IMR-90 (cell line): ENCODE results near the gene EIF4ENIF1. TPM values are rescaled to one million over a fixed set of nuclear protein-coding genes. Genes with fewer than 3 reads are reported as not detected.

ENCODE experiments used
- ATAC-seq: fragments of 200-7000 bp; cut with Tn5 transposase; 2 replicates; pipeline ENCODE4 v1.9.1; 2020; ENCODE audit warnings: low read depth, mild to moderate bottlenecking, moderate library complexity
- BruUV-seq: library from RNA; stranded (reverse); fragments of 400-500 nt; replicated peaks from 2 replicates; lab custom pipeline; 2021; lab: Mats Ljungman, UMichigan
- CTCF ChIA-PET: fragments of 300-600 bp; formaldehyde crosslinking; extraction: SDS; loops from one replicate; lab custom pipeline; 2021; ENCODE audit warnings: antibody characterized with exemption; lab: Yijun Ruan, JAX
- POLR2A ChIA-PET: fragments of 300-600 bp; sonication (Branson Sonifier 250); formaldehyde crosslinking; loops from one replicate; lab custom pipeline; 2022; ENCODE audit warnings: antibody characterized with exemption; ENCODE audit not compliant: unreplicated experiment; lab: Charles Lee
- DNase-seq: peaks from one replicate; pipeline ENCODE4 v3.0.0; 2013
- H2AFZ ChIP-seq: replicated peaks from 2 replicates; pipeline ENCODE3; 2013; ENCODE audit warnings: low read length, mild to moderate bottlenecking; ENCODE audit not compliant: poor library complexity
- H2AK5ac ChIP-seq: 2 replicates; pipeline ENCODE4 v1.6.1; 2013; ENCODE audit warnings: low read depth, low read length, inconsistent platforms
- H2AK9ac ChIP-seq: replicated peaks from 2 replicates; pipeline ENCODE3; 2013; ENCODE audit warnings: mild to moderate bottlenecking, low read depth, low read length, moderate library complexity; ENCODE audit not compliant: poor library complexity
- H2BK120ac ChIP-seq: 2 replicates; pipeline ENCODE4 v1.6.1; 2013; ENCODE audit warnings: low read depth, low read length, inconsistent platforms
- H2BK15ac ChIP-seq: 3 replicates; pipeline ENCODE4 v1.6.1; 2013; ENCODE audit warnings: low read depth, low read length, inconsistent platforms
- H2BK20ac ChIP-seq: 2 replicates; pipeline ENCODE4 v1.6.1; 2013; ENCODE audit warnings: low read depth, mild to moderate bottlenecking, inconsistent platforms, low read length, moderate library complexity
- H2BK5ac ChIP-seq: 2 replicates; pipeline ENCODE4 v1.6.1; 2013; ENCODE audit warnings: mild to moderate bottlenecking, low read depth, low read length, inconsistent platforms; ENCODE audit not compliant: poor library complexity, severe bottlenecking
- H3K14ac ChIP-seq: replicated peaks from 2 replicates; pipeline ENCODE4 v1.6.1; 2013; ENCODE audit warnings: low read depth, low read length, inconsistent platforms
- H3K18ac ChIP-seq: 2 replicates; pipeline ENCODE4 v1.6.1; 2013; ENCODE audit warnings: low read depth, low read length, control low read depth
- H3K23ac ChIP-seq: 2 replicates; pipeline ENCODE4 v1.6.1; 2013; ENCODE audit warnings: low read depth, low read length, inconsistent platforms
- H3K27ac ChIP-seq: 2 replicates; pipeline ENCODE4 v1.5.1; 2013; ENCODE audit warnings: mild to moderate bottlenecking, control low read depth, low read length; ENCODE audit not compliant: insufficient read depth
- H3K27me3 ChIP-seq: 2 replicates; pipeline ENCODE4 v1.6.1; 2013; ENCODE audit warnings: low read length; ENCODE audit not compliant: control insufficient read depth, insufficient read depth
- H3K36me3 ChIP-seq: 2 replicates; pipeline ENCODE4 v1.6.1; 2013; ENCODE audit warnings: low read length, mixed read lengths; ENCODE audit not compliant: control insufficient read depth, insufficient read depth
- H3K4ac ChIP-seq: 2 replicates; pipeline ENCODE4 v1.6.1; 2013; ENCODE audit warnings: low read depth, low read length, inconsistent platforms
- H3K4me1 ChIP-seq: 2 replicates; pipeline ENCODE4 v1.6.1; 2013; ENCODE audit warnings: low read length, mixed read lengths; ENCODE audit not compliant: control insufficient read depth, insufficient read depth
- H3K4me2 ChIP-seq: 2 replicates; pipeline ENCODE4 v1.6.1; 2013; ENCODE audit warnings: low read depth, mild to moderate bottlenecking, control low read depth, low read length, moderate library complexity
- H3K4me3 ChIP-seq: 2 replicates; pipeline ENCODE4 v1.5.1; 2013; ENCODE audit warnings: low read depth, mild to moderate bottlenecking, control low read depth, low read length, moderate library complexity; ENCODE audit not compliant: insufficient read depth
- H3K56ac ChIP-seq: 2 replicates; pipeline ENCODE4 v1.6.1; 2013; ENCODE audit warnings: low read length, inconsistent platforms; ENCODE audit not compliant: insufficient read depth; ENCODE audit errors: extremely low read depth
- H3K79me1 ChIP-seq, 2 experiments: 2 replicates each; pipeline ENCODE4 v1.6.1; 2013; ENCODE audit warnings: low read length in 2 of 2, inconsistent platforms in 1 of 2, low read depth in 1 of 2
- H3K9ac ChIP-seq: 2 replicates; pipeline ENCODE4 v1.6.1; 2013; ENCODE audit warnings: low read depth, low read length, control low read depth
- H3K9me1 ChIP-seq: 2 replicates; pipeline ENCODE4 v1.6.1; 2013; ENCODE audit warnings: low read length, inconsistent platforms; ENCODE audit not compliant: insufficient read depth
- H3K9me3 ChIP-seq: 2 replicates; pipeline ENCODE4 v1.6.1; 2013; ENCODE audit warnings: low read length; ENCODE audit not compliant: control insufficient read depth, insufficient read depth
- H4K20me1 ChIP-seq: 2 replicates; pipeline ENCODE4 v1.6.1; 2013; ENCODE audit warnings: low read length, inconsistent platforms; ENCODE audit not compliant: insufficient read depth
- H4K5ac ChIP-seq: 2 replicates; pipeline ENCODE4 v1.6.1; 2013; ENCODE audit warnings: mild to moderate bottlenecking, low read depth, low read length, control low read depth
- H4K8ac ChIP-seq, 2 experiments: 2 replicates each; pipeline ENCODE4 v1.6.1; 2013; ENCODE audit warnings: low read depth in 2 of 2, low read length in 2 of 2, control low read depth in 1 of 2, inconsistent platforms in 1 of 2
- H4K91ac ChIP-seq: 2 replicates; pipeline ENCODE4 v1.6.1; 2013; ENCODE audit warnings: low read depth, low read length, inconsistent platforms; ENCODE audit not compliant: insufficient read depth
- CEBPB ChIP-seq: IDR thresholded peaks from 2 replicates; pipeline ENCODE4 v1.6.1; 2012; ENCODE audit warnings: low read depth, low read length, improper control_type of control experiment
- CHD1 ChIP-seq: IDR thresholded peaks from 2 replicates; pipeline ENCODE4 v1.6.1; 2012; ENCODE audit warnings: low read depth, low read length, improper control_type of control experiment
- FOS ChIP-seq: fragments of 150-350 bp; IDR thresholded peaks from 2 replicates; pipeline ENCODE4 v1.6.1; 2016; ENCODE audit warnings: low read depth, low read length
- MAFK ChIP-seq: IDR thresholded peaks from 2 replicates; pipeline ENCODE4 v1.6.1; 2012; ENCODE audit warnings: low read depth, low read length, improper control_type of control experiment
- MAZ ChIP-seq: IDR thresholded peaks from 2 replicates; pipeline ENCODE4 v1.6.1; 2012; ENCODE audit warnings: low read depth, mild to moderate bottlenecking, low read length, improper control_type of control experiment, moderate library complexity, borderline replicate concordance
- MXI1 ChIP-seq: IDR thresholded peaks from 2 replicates; pipeline ENCODE4 v1.6.1; 2012; ENCODE audit warnings: low read depth, mild to moderate bottlenecking, low read length, moderate library complexity, borderline replicate concordance
- RAD21 ChIP-seq: IDR thresholded peaks from 2 replicates; pipeline ENCODE4 v1.6.1; 2012; ENCODE audit warnings: low read length, improper control_type of control experiment
- RCOR1 ChIP-seq: IDR thresholded peaks from 2 replicates; pipeline ENCODE4 v1.6.1; 2012; ENCODE audit warnings: mild to moderate bottlenecking, low read length, improper control_type of control experiment; ENCODE audit not compliant: insufficient replicate concordance
- SMC3 ChIP-seq: fragments of 150-350 bp; IDR thresholded peaks from 2 replicates; pipeline ENCODE4 v1.6.1; 2016; ENCODE audit warnings: low read depth, mild to moderate bottlenecking, antibody characterized with exemption, low read length, moderate library complexity
- USF2 ChIP-seq: fragments of 150-350 bp; IDR thresholded peaks from 2 replicates; pipeline ENCODE4 v1.6.1; 2017; ENCODE audit warnings: mild to moderate bottlenecking, antibody characterized with exemption, low read length, low read depth
- WGBS, 2 experiments: methylation state at CpG; one replicate each; pipeline versions ENCODE4 v1.1.5 to v1.1.7; 2013; ENCODE audit warnings: missing lambda C conversion rate in 2 of 2; ENCODE audit not compliant: insufficient read length in 1 of 2; ENCODE audit errors: extremely low coverage in 2 of 2; 5-methylcytosine and 5-hydroxymethylcytosine counted together
- dilution Hi-C: fragments of 300-500 bp; cut with HindIII; formaldehyde crosslinking; loops from one replicate; pipeline ENCODE4 v1.14.3; 2018; ENCODE audit warnings: low sequenced_read_pairs; ENCODE audit not compliant: unreplicated experiment
- in situ Hi-C: fragments of 300-500 bp; cut with MboI; formaldehyde crosslinking; loops from 3 replicates; pipeline ENCODE4 v1.14.3; 2019; ENCODE audit warnings: low sequenced_read_pairs, inconsistent platforms, mixed read lengths
- intact Hi-C: fragments of 100-400 bp; cut with micrococcal nuclease; formaldehyde crosslinking; loops from 2 replicates; pipeline ENCODE4 v1.10.0; 2022
- polyA plus RNA-seq, 3 experiments: library from polyadenylated mRNA; depleted of rRNA; stranded (reverse); fragments of >200 nt; gene quantifications; 2 replicates each; pipeline ENCODE4 v1.2.3, GENCODE V29; 2012; ENCODE audit warnings: low replicate concordance in 1 of 3
- total RNA-seq: library from RNA; depleted of rRNA; stranded (reverse); fragments of >200 nt; gene quantifications from 2 replicates; pipeline ENCODE4 v1.2.3, GENCODE V29; 2012
- TF ChIP-seq, protein P1 (sequence below): fragments of 150-350 bp; IDR thresholded peaks from 2 replicates; pipeline ENCODE4 v1.6.1; 2016; ENCODE audit warnings: low read depth, mild to moderate bottlenecking, low read length, moderate library complexity, borderline replicate concordance

Gene EIF4ENIF1
- total and polyA plus RNA-seq, 2 of the 4 experiments (the other 2 are of a cell fraction), result 14.7 to 16.0 TPM

DNA sequence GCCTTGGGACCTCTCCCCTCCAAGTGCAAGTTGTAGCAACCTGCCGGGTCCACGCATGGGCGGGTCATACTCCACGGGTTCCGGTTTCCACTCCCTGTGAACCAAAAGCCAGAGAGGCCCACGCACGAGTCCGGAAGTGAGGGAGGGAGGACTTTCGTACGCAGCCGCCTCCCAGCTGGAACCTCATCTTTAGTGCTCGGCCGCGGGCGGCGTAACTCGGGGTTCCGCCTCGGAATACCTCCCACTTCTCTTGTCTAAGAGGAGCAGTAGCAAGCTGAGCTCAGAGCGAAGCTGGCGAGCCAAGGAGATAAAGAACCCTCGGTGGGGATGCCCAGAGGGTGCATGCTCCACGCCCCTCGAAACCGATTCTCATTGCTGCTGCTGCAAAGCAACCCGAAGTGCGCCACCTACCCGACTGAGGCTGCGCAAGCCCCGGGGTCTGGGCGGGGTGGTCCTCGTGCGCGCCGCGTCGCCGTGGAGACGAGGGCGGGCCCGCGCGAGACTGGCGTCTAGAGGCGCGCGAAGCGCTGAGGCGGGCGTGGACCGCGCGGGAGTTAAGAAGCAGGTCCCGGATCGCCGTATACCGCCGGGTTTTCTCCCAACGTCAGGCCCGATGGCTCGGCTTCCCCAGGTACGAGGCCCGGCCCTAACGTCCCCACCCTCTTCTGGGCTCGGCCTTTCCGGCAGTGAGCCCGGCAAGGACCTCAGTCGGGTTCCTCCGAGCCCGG, 6.5 kb upstream of the EIF4ENIF1 start, which contains the start of gene SFI1 (continued):
- TF ChIP-seq CEBPB (no peak), MXI1 (peak; percentile 86; the same call in 1 of the 2 replicates), MAFK (no peak)

DNA sequence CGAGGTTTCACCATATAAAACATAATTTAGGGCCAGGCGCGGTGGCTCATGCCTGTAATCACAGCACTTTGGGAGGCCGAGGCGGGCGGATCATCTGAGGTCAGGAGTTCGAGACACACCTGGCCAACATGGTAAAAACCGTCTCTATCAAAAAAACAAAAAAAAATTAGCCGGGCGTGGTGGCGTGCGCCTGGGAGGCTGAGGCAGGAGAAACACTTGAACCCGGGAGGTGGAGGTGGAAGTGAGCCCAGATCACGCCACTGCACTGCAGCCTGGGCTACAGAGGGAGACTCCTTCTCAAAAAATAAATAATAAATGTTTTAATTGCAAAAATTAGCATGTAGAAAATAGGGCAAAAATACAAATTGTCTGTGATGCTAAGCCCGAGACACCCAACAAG, 5.7 kb upstream of the EIF4ENIF1 start:
- no peak overlapping the region for H3K27ac ChIP-seq
- peak overlapping the region; percentile 30 to 85 for H4K8ac ChIP-seq
- H3K9ac ChIP-seq, result peak overlapping the region; percentile 69
- no peaks in the 10 kb centered on the region for H3K27me3 ChIP-seq
- H4K5ac ChIP-seq, result no peak overlapping the region
- dilution Hi-C loops (no loop called here), in situ Hi-C loops (no loop called here), intact Hi-C loops (loop anchor here (5.0 kb wide), 1 partner anchor 37 kb away; no protein-coding TSS in a partner anchor)
- H2AK9ac ChIP-seq, result no peak overlapping the region
- H2BK15ac ChIP-seq, result no peak overlapping the region
- peak overlapping the region; percentile 73; the same call in 1 of the 2 replicates for H3K4me2 ChIP-seq
- H2AFZ ChIP-seq, result no peak overlapping the region
- H3K9me3 ChIP-seq, result no peaks in the 10 kb centered on the region
- H2AK5ac ChIP-seq, result 0 out of 2 replicates have a peak overlapping the region, but pooled peaks have one; percentile 31
- no peak overlapping the region for H3K14ac ChIP-seq
- H2BK120ac ChIP-seq, result no peak overlapping the region
- H4K20me1 ChIP-seq, result no peaks in the 10 kb centered on the region
- POLR2A ChIA-PET, result no interaction called here
- no peaks in the 10 kb centered on the region for H3K4me1 ChIP-seq
- H2BK5ac ChIP-seq, result peak overlapping the region; percentile 25
- no peak overlapping the region for H3K18ac ChIP-seq
- no peaks in the 10 kb centered on the region; the same call in 1 of the 2 replicates for H3K9me1 ChIP-seq
- H3K36me3 ChIP-seq, result no peaks in the 10 kb centered on the region
- no peak overlapping the region for H3K56ac ChIP-seq
- H3K23ac ChIP-seq, result no peak overlapping the region
- H3K4me3 ChIP-seq, result peak overlapping the region; percentile 77
- H3K4ac ChIP-seq, result no peak overlapping the region
- peaks cover 19 to 38% of the 10 kb centered on the region in 2 experiments for H3K79me1 ChIP-seq
- no peak overlapping the region for H2BK20ac ChIP-seq
- TF ChIP-seq USF2 (no peak), MAZ (no peak), RCOR1 (no peak), RAD21 (no peak), SMC3 (no peak), CEBPB (no peak), FOS (no peak), CHD1 (no peak)
- TF ChIP-seq, protein P1, sequence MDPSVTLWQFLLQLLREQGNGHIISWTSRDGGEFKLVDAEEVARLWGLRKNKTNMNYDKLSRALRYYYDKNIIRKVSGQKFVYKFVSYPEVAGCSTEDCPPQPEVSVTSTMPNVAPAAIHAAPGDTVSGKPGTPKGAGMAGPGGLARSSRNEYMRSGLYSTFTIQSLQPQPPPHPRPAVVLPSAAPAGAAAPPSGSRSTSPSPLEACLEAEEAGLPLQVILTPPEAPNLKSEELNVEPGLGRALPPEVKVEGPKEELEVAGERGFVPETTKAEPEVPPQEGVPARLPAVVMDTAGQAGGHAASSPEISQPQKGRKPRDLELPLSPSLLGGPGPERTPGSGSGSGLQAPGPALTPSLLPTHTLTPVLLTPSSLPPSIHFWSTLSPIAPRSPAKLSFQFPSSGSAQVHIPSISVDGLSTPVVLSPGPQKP, result no peak
- no peak overlapping the region for H4K91ac ChIP-seq
- BruUV-seq, result no TSS peak
- DNase-seq (no peak), ATAC-seq (no peak)
- WGBS, 2 experiments, result 70% methylated on average over 5 of the region's 15 CpGs; no CpG with 5 or more reads in 1 of the 2 experiments
- CTCF ChIA-PET, result interaction anchor here (0.6 kb wide), 1 partner anchor 8 kb away, joined by 3 read pairs; no protein-coding TSS in a partner anchor
